ENCODE data around the gene TAPT1.
"Not testable (repeated sequence)": the region's sequence is repeated elsewhere in the genome, so short reads cannot be mapped to it uniquely, and the experiment has no call there.

Gene TAPT1

GRCh38 chr4:16160457-16160856 lies 65.8 kb downstream of the TAPT1 start:
- Histone ChIP-seq H3K4me3 (ENCODE audit: low read length in 2 of 2) (no peak overlapping the region), H3K9me3 (ENCODE audit: control insufficient read depth in 2 of 2, low read length in 2 of 2) (no peaks in the 10 kb centered on the region), H3K27me3 (ENCODE audit: control insufficient read depth in 2 of 2, insufficient read depth in 2 of 2, low read length in 2 of 2) (no peaks in the 10 kb centered on the region), H3K27ac (ENCODE audit: low read depth in 2 of 2, low read length in 2 of 2) (peak overlapping the region; percentile 45 to 79), H3K36me3 (ENCODE audit: control insufficient read depth in 2 of 2, insufficient read depth in 2 of 2, low read length in 2 of 2) (peaks cover 19 to 21% of the 10 kb centered on the region in 2 donors), H3K9ac (ENCODE audit: low read depth in 1 of 2, low read length in 2 of 2) (no peak overlapping the region), H3K4me1 (ENCODE audit: control insufficient read depth in 2 of 2, insufficient read depth in 2 of 2, low read length in 2 of 2) (peaks cover 24 to 45% of the 10 kb centered on the region in 2 donors)

GRCh38 chr4:16159286-16159685 lies 67.0 kb downstream of the TAPT1 start:
- H3K27ac ChIP-seq (ENCODE audit: low read depth in 2 of 2, low read length in 2 of 2), result peak overlapping the region; percentile 60 to 79
- peaks cover 13 to 14% of the 10 kb centered on the region in 2 donors for H3K36me3 ChIP-seq (ENCODE audit: control insufficient read depth in 2 of 2, insufficient read depth in 2 of 2, low read length in 2 of 2)

GRCh38 chr4:16158504-16158852 lies 67.8 kb downstream of the TAPT1 start:
- peak overlapping the region; percentile 69 to 79 for H3K27ac ChIP-seq (ENCODE audit: low read depth in 2 of 2, low read length in 2 of 2)
- peak overlapping the region in 1 of 2 donors; percentile 14 for H3K9ac ChIP-seq (ENCODE audit: low read depth in 1 of 2, low read length in 2 of 2)
- H3K4me1 ChIP-seq (ENCODE audit: control insufficient read depth in 2 of 2, insufficient read depth in 2 of 2, low read length in 2 of 2), result peaks cover 24 to 45% of the 10 kb centered on the region in 2 donors
- no peaks in the 10 kb centered on the region for H3K27me3 ChIP-seq (ENCODE audit: control insufficient read depth in 2 of 2, insufficient read depth in 2 of 2, low read length in 2 of 2)
- peak overlapping the region in 1 of 2 donors; percentile 64 for H3K4me3 ChIP-seq (ENCODE audit: low read length in 2 of 2)
- no peaks in the 10 kb centered on the region for H3K9me3 ChIP-seq (ENCODE audit: control insufficient read depth in 2 of 2, low read length in 2 of 2)
- H3K36me3 ChIP-seq (ENCODE audit: control insufficient read depth in 2 of 2, insufficient read depth in 2 of 2, low read length in 2 of 2), result peaks cover 6% of the 10 kb centered on the region in 2 donors

More at GRCh38 chr4:16159286-16159685, 67.0 kb downstream of the TAPT1 start:
- Histone ChIP-seq H3K4me1 (ENCODE audit: control insufficient read depth in 2 of 2, insufficient read depth in 2 of 2, low read length in 2 of 2) (peaks cover 24 to 45% of the 10 kb centered on the region in 2 donors), H3K9me3 (ENCODE audit: control insufficient read depth in 2 of 2, low read length in 2 of 2) (no peaks in the 10 kb centered on the region), H3K9ac (ENCODE audit: low read depth in 1 of 2, low read length in 2 of 2) (no peak overlapping the region), H3K27me3 (ENCODE audit: control insufficient read depth in 2 of 2, insufficient read depth in 2 of 2, low read length in 2 of 2) (no peaks in the 10 kb centered on the region), H3K4me3 (ENCODE audit: low read length in 2 of 2) (peak overlapping the region in 1 of 2 donors; percentile 64)

GRCh38 chr4:16157609-16158503 lies 68.4 kb downstream of the TAPT1 start:
- Histone ChIP-seq H3K4me3 (ENCODE audit: low read length in 2 of 2) (peak overlapping the region; percentile 5 to 33), H3K4me1 (ENCODE audit: control insufficient read depth in 2 of 2, insufficient read depth in 2 of 2, low read length in 2 of 2) (peaks cover 24 to 45% of the 10 kb centered on the region in 2 donors), H3K27ac (ENCODE audit: low read depth in 2 of 2, low read length in 2 of 2) (peak overlapping the region; percentile 69 to 79), H3K9ac (ENCODE audit: low read depth in 1 of 2, low read length in 2 of 2) (no peak overlapping the region), H3K27me3 (ENCODE audit: control insufficient read depth in 2 of 2, insufficient read depth in 2 of 2, low read length in 2 of 2) (no peaks in the 10 kb centered on the region), H3K36me3 (ENCODE audit: control insufficient read depth in 2 of 2, insufficient read depth in 2 of 2, low read length in 2 of 2) (peaks cover 1 to 3% of the 10 kb centered on the region in 2 donors), H3K9me3 (ENCODE audit: control insufficient read depth in 2 of 2, low read length in 2 of 2) (no peaks in the 10 kb centered on the region)

GRCh38 chr4:16155528-16156169 lies 70.6 kb downstream of the TAPT1 start:
- Histone ChIP-seq H3K27me3 (ENCODE audit: control insufficient read depth in 2 of 2, insufficient read depth in 2 of 2, low read length in 2 of 2) (no peaks in the 10 kb centered on the region), H3K36me3 (ENCODE audit: control insufficient read depth in 2 of 2, insufficient read depth in 2 of 2, low read length in 2 of 2) (no peaks in the 10 kb centered on the region), H3K9ac (ENCODE audit: low read depth in 1 of 2, low read length in 2 of 2) (no peak overlapping the region), H3K4me3 (ENCODE audit: low read length in 2 of 2) (no peak overlapping the region), H3K4me1 (ENCODE audit: control insufficient read depth in 2 of 2, insufficient read depth in 2 of 2, low read length in 2 of 2) (peaks cover 21 to 37% of the 10 kb centered on the region in 2 donors), H3K9me3 (ENCODE audit: control insufficient read depth in 2 of 2, low read length in 2 of 2) (no peaks in the 10 kb centered on the region), H3K27ac (ENCODE audit: low read depth in 2 of 2, low read length in 2 of 2) (no peak overlapping the region)

GRCh38 chr4:16154451-16154850 lies 71.8 kb downstream of the TAPT1 start:
- H3K4me1 ChIP-seq (ENCODE audit: control insufficient read depth in 2 of 2, insufficient read depth in 2 of 2, low read length in 2 of 2), result peaks cover 10 to 26% of the 10 kb centered on the region in 2 donors
- no peaks in the 10 kb centered on the region for H3K27me3 ChIP-seq (ENCODE audit: control insufficient read depth in 2 of 2, insufficient read depth in 2 of 2, low read length in 2 of 2)
- no peak overlapping the region for H3K4me3 ChIP-seq (ENCODE audit: low read length in 2 of 2)
- H3K36me3 ChIP-seq (ENCODE audit: control insufficient read depth in 2 of 2, insufficient read depth in 2 of 2, low read length in 2 of 2), result no peaks in the 10 kb centered on the region
- no peaks in the 10 kb centered on the region for H3K9me3 ChIP-seq (ENCODE audit: control insufficient read depth in 2 of 2, low read length in 2 of 2)
- no peak overlapping the region for H3K9ac ChIP-seq (ENCODE audit: low read depth in 1 of 2, low read length in 2 of 2)
- H3K27ac ChIP-seq (ENCODE audit: low read depth in 2 of 2, low read length in 2 of 2), result no peak overlapping the region

- H3K9ac ChIP-seq (ENCODE audit: low read depth in 1 of 2, low read length in 2 of 2), result no peak overlapping the region
- no peak overlapping the region for H3K4me3 ChIP-seq (ENCODE audit: low read length in 2 of 2)
- no peaks in the 10 kb centered on the region for H3K27me3 ChIP-seq (ENCODE audit: control insufficient read depth in 2 of 2, insufficient read depth in 2 of 2, low read length in 2 of 2)
- no peaks in the 10 kb centered on the region for H3K4me1 ChIP-seq (ENCODE audit: control insufficient read depth in 2 of 2, insufficient read depth in 2 of 2, low read length in 2 of 2)
- H3K9me3 ChIP-seq (ENCODE audit: control insufficient read depth in 2 of 2, low read length in 2 of 2), result no peaks in the 10 kb centered on the region
- no peak overlapping the region for H3K27ac ChIP-seq (ENCODE audit: low read depth in 2 of 2, low read length in 2 of 2)
- H3K36me3 ChIP-seq (ENCODE audit: control insufficient read depth in 2 of 2, insufficient read depth in 2 of 2, low read length in 2 of 2), result no peaks in the 10 kb centered on the region
Measured at GRCh38 chr4:16150716-16151115, 75.6 kb downstream of the TAPT1 start.

- H3K9ac ChIP-seq (ENCODE audit: low read depth in 1 of 2, low read length in 2 of 2), result not testable (repeated sequence)
Measured at GRCh38 chr4:16144913-16145312, 81.4 kb downstream of the TAPT1 start.

GRCh38 chr4:16142598-16143310 lies 83.5 kb downstream of the TAPT1 start:
- H3K9ac ChIP-seq (ENCODE audit: low read depth in 1 of 2, low read length in 2 of 2), result no peak overlapping the region

More at GRCh38 chr4:16144913-16145312, 81.4 kb downstream of the TAPT1 start:
- not testable (repeated sequence) for H3K9me3 ChIP-seq (ENCODE audit: control insufficient read depth in 2 of 2, low read length in 2 of 2); H3K4me3 ChIP-seq (ENCODE audit: low read length in 2 of 2); H3K27me3 ChIP-seq (ENCODE audit: control insufficient read depth in 2 of 2, insufficient read depth in 2 of 2, low read length in 2 of 2); H3K36me3 ChIP-seq (ENCODE audit: control insufficient read depth in 2 of 2, insufficient read depth in 2 of 2, low read length in 2 of 2); H3K27ac ChIP-seq (ENCODE audit: low read depth in 2 of 2, low read length in 2 of 2)
- peaks cover 18 to 33% of the 10 kb centered on the region in 2 donors for H3K4me1 ChIP-seq (ENCODE audit: control insufficient read depth in 2 of 2, insufficient read depth in 2 of 2, low read length in 2 of 2)

GRCh38 chr4:16140879-16141249 lies 85.4 kb downstream of the TAPT1 start:
- Histone ChIP-seq H3K27ac (ENCODE audit: low read depth in 2 of 2, low read length in 2 of 2) (peak overlapping the region; percentile 79 to 81), H3K4me3 (ENCODE audit: low read length in 2 of 2) (no peak overlapping the region), H3K36me3 (ENCODE audit: control insufficient read depth in 2 of 2, insufficient read depth in 2 of 2, low read length in 2 of 2) (no peaks in the 10 kb centered on the region), H3K27me3 (ENCODE audit: control insufficient read depth in 2 of 2, insufficient read depth in 2 of 2, low read length in 2 of 2) (no peaks in the 10 kb centered on the region), H3K9ac (ENCODE audit: low read depth in 1 of 2, low read length in 2 of 2) (no peak overlapping the region), H3K9me3 (ENCODE audit: control insufficient read depth in 2 of 2, low read length in 2 of 2) (no peaks in the 10 kb centered on the region), H3K4me1 (ENCODE audit: control insufficient read depth in 2 of 2, insufficient read depth in 2 of 2, low read length in 2 of 2) (peaks cover 23 to 45% of the 10 kb centered on the region in 2 donors)

More at GRCh38 chr4:16142598-16143310, 83.5 kb downstream of the TAPT1 start:
- no peaks in the 10 kb centered on the region for H3K27me3 ChIP-seq (ENCODE audit: control insufficient read depth in 2 of 2, insufficient read depth in 2 of 2, low read length in 2 of 2)
- H3K9me3 ChIP-seq (ENCODE audit: control insufficient read depth in 2 of 2, low read length in 2 of 2), result no peaks in the 10 kb centered on the region
- H3K4me3 ChIP-seq (ENCODE audit: low read length in 2 of 2), result peak overlapping the region; percentile 15 to 46
- H3K36me3 ChIP-seq (ENCODE audit: control insufficient read depth in 2 of 2, insufficient read depth in 2 of 2, low read length in 2 of 2), result no peaks in the 10 kb centered on the region
- peaks cover 23 to 45% of the 10 kb centered on the region in 2 donors for H3K4me1 ChIP-seq (ENCODE audit: control insufficient read depth in 2 of 2, insufficient read depth in 2 of 2, low read length in 2 of 2)
- peak overlapping the region; percentile 79 to 81 for H3K27ac ChIP-seq (ENCODE audit: low read depth in 2 of 2, low read length in 2 of 2)

All from mucosa of rectum (tissue), 2 donors.